B cell (primary cell): ENCODE data around the gene PLA2G1B. TPM values are rescaled to one million over a fixed set of nuclear protein-coding genes. Genes with fewer than 3 reads are reported as not detected.

Experiments
- ATAC-seq: fragments of 200-7000 bp; cut with Tn5 transposase; one replicate; pipeline ENCODE4 v1.10.0; 2021; ENCODE audit warnings: low read depth, mild to moderate bottlenecking, moderate number of reproducible peaks, moderate library complexity
- CTCF ChIA-PET: fragments of 350-600 bp; sonication (Branson Sonifier 250); formaldehyde crosslinking; loops from one replicate; lab custom pipeline; 2021; ENCODE audit warnings: antibody characterized with exemption, inconsistent platforms; lab: Charles Lee
- POLR2A ChIA-PET: fragments of 350-600 bp; sonication (Branson Sonifier 250); formaldehyde crosslinking; loops from one replicate; lab custom pipeline; 2021; ENCODE audit warnings: antibody characterized with exemption; lab: Charles Lee
- DNase-seq: peaks from one replicate; pipeline ENCODE4 v3.0.0; 2013
- H2AFZ ChIP-seq: 2 replicates; pipeline ENCODE4 v1.6.1; 2012; ENCODE audit warnings: mild to moderate bottlenecking, low read depth, low read length; ENCODE audit not compliant: insufficient read depth, poor library complexity, severe bottlenecking
- H3K27ac ChIP-seq, 2 donors: 1 replicate in 1 of 2; 2 replicates in 1 of 2; pipeline ENCODE4 v1.5.1; 2012 to 2013; ENCODE audit warnings: low read length in 2 of 2, mild to moderate bottlenecking in 2 of 2, moderate library complexity in 1 of 2
- H3K27me3 ChIP-seq, 4 experiments: fragments of 200-600 bp in 1 of 4; sonication (generic) in 1 of 4; replicated peaks in 1 of 4; 1 replicate in 2 of 4; 2 replicates in 2 of 4; pipeline versions ENCODE4 v1.6.1 to v1.7.0; 2013 to 2016; ENCODE audit warnings: low read length in 3 of 4, mild to moderate bottlenecking in 2 of 4, mixed read lengths in 1 of 4, moderate library complexity in 1 of 4; ENCODE audit not compliant: insufficient read depth in 4 of 4, control insufficient read depth in 3 of 4; ENCODE audit errors: control extremely low read depth in 1 of 4
- H3K36me3 ChIP-seq, 2 experiments: replicated peaks in 1 of 2; 1 replicate in 1 of 2; 2 replicates in 1 of 2; pipeline versions ENCODE4 v1.6.1 to v1.7.1; 2013; ENCODE audit warnings: low read length in 1 of 2; ENCODE audit not compliant: insufficient read depth in 2 of 2, control insufficient read depth in 1 of 2; ENCODE audit errors: control extremely low read depth in 1 of 2, extremely low read depth in 1 of 2
- H3K4me1 ChIP-seq, 2 donors: fragments of 200-600 bp in 1 of 2; sonication (generic) in 1 of 2; 1 replicate in 1 of 2; 2 replicates in 1 of 2; pipeline versions ENCODE4 v1.5.1 to v1.6.1; 2013 to 2017; ENCODE audit warnings: low read length in 2 of 2; ENCODE audit not compliant: control insufficient read depth in 2 of 2, insufficient read depth in 2 of 2
- H3K4me2 ChIP-seq: replicated peaks from 2 replicates; pipeline ENCODE3; 2012; ENCODE audit warnings: mild to moderate bottlenecking, low read depth, low read length; ENCODE audit not compliant: poor library complexity, severe bottlenecking
- H3K4me3 ChIP-seq, 5 experiments: fragments of 200-600 bp in 1 of 5; sonication (generic) in 1 of 5; 1 replicate in 3 of 5; 2 replicates in 2 of 5; pipeline versions ENCODE4 v1.5.1 to v1.7.0; 2011 to 2016; ENCODE audit warnings: low read length in 4 of 5, mild to moderate bottlenecking in 4 of 5, low read depth in 2 of 5, control low read depth in 1 of 5, moderate library complexity in 1 of 5; ENCODE audit not compliant: insufficient read depth in 1 of 5; ENCODE audit errors: control extremely low read depth in 1 of 5, extremely low read depth in 1 of 5
- H3K79me2 ChIP-seq: fragments of 200-600 bp; sonication (generic); one replicate; pipeline ENCODE4 v1.6.0; 2016; ENCODE audit warnings: low read length; ENCODE audit not compliant: control insufficient read depth, insufficient read depth
- H3K9ac ChIP-seq: fragments of 200-600 bp; sonication (generic); 2 replicates; pipeline ENCODE4 v1.6.1; 2017; ENCODE audit warnings: mild to moderate bottlenecking, low read length, moderate library complexity
- H3K9me3 ChIP-seq, 3 donors: one replicate each; pipeline versions ENCODE4 v1.6.1 to v1.7.1; 2013; ENCODE audit warnings: low read length in 2 of 3; ENCODE audit not compliant: control insufficient read depth in 2 of 3, insufficient read depth in 1 of 3; ENCODE audit errors: control extremely low read depth in 1 of 3
- H4K20me1 ChIP-seq: 2 replicates; pipeline ENCODE4 v1.6.0; 2012; ENCODE audit warnings: mild to moderate bottlenecking, low read length; ENCODE audit not compliant: insufficient read depth, control insufficient read depth, poor library complexity, severe bottlenecking
- H3K27ac Mint-ChIP-seq: one replicate; pipeline ENCODE4 v1.8.0; 2021; ENCODE audit warnings: mixed read lengths
- H3K27me3 Mint-ChIP-seq: one replicate; pipeline ENCODE4 v1.8.0; 2021; ENCODE audit warnings: mixed read lengths
- H3K4me1 Mint-ChIP-seq: one replicate; pipeline ENCODE4 v1.8.0; 2021; ENCODE audit warnings: mixed read lengths
- H3K4me3 Mint-ChIP-seq: one replicate; pipeline ENCODE4 v1.8.0; 2021; ENCODE audit warnings: mixed read lengths
- H3K9me3 Mint-ChIP-seq: one replicate; pipeline ENCODE4 v1.8.0; 2022; ENCODE audit warnings: mixed read lengths; ENCODE audit not compliant: insufficient read depth
- EZH2 ChIP-seq: IDR thresholded peaks from 2 replicates; pipeline ENCODE4 v1.6.1; 2012; ENCODE audit warnings: borderline replicate concordance, low read depth, mild to moderate bottlenecking, moderate library complexity, low read length; ENCODE audit not compliant: insufficient read depth, poor library complexity, severe bottlenecking
- WGBS: methylation state at CpG from one replicate; pipeline ENCODE4 v1.1.5; 2013; ENCODE audit warnings: missing lambda C conversion rate; ENCODE audit not compliant: insufficient coverage; 5-methylcytosine and 5-hydroxymethylcytosine counted together
- intact Hi-C: fragments of 100-400 bp; cut with micrococcal nuclease; formaldehyde crosslinking; loops from one replicate; pipeline ENCODE4 v1.10.0; 2022
- polyA plus RNA-seq: library from polyadenylated mRNA; depleted of rRNA; stranded (reverse); fragments of >200 nt; gene quantifications from 2 replicates; pipeline ENCODE4 v1.2.3, GENCODE V29; 2012
- total RNA-seq, 2 donors: library from RNA; stranded (reverse); fragments of 120-200 nt in 1 of 2; gene quantifications; 1 replicate in 1 of 2; 2 replicates in 1 of 2; pipeline versions ENCODE4 v1.2.3 to v1.2.4, GENCODE V29; 2013 to 2022
- TF ChIP-seq, protein P1 (sequence below): fragments of 200-600 bp; IDR thresholded peaks from one replicate; pipeline ENCODE4 v1.8.0; 2022; ENCODE audit warnings: antibody characterized with exemption, mild to moderate bottlenecking

PLA2G1B gene
- total and polyA plus RNA-seq, 2 donors (not counting 1 experiment from before 2014, with no cell fraction given) = not detected

GRCh38 chr12:120328228-120328627 lies 649 bp upstream of the PLA2G1B start:
- WGBS = 76% methylated on average over 4 of the region's 4 CpGs
- H3K9ac ChIP-seq = no peak overlapping the region
- ChIA-PET POLR2A (interaction anchor here (0.7 kb wide), 1 partner anchor 373 kb away, joined by 3 read pairs; no protein-coding TSS in a partner anchor), CTCF (no interaction called here)
- no peak overlapping the region for H2AFZ ChIP-seq
- peaks cover 0 to 9% of the 10 kb centered on the region in 2 donors for H3K4me1 ChIP-seq
- no peaks in the 10 kb centered on the region for H4K20me1 ChIP-seq
- H3K4me3 Mint-ChIP-seq = no peak overlapping the region
- no peak overlapping the region for H3K27ac Mint-ChIP-seq
- H3K4me3 ChIP-seq = no peak overlapping the region
- no peak overlapping the region for H3K27ac ChIP-seq
- intact Hi-C loops = loop anchor here (5.0 kb wide), 1 partner anchor 319 kb away; no protein-coding TSS in a partner anchor
- no peak for DNase-seq
- TF ChIP-seq EZH2 = no peak
- TF ChIP-seq, protein P1, sequence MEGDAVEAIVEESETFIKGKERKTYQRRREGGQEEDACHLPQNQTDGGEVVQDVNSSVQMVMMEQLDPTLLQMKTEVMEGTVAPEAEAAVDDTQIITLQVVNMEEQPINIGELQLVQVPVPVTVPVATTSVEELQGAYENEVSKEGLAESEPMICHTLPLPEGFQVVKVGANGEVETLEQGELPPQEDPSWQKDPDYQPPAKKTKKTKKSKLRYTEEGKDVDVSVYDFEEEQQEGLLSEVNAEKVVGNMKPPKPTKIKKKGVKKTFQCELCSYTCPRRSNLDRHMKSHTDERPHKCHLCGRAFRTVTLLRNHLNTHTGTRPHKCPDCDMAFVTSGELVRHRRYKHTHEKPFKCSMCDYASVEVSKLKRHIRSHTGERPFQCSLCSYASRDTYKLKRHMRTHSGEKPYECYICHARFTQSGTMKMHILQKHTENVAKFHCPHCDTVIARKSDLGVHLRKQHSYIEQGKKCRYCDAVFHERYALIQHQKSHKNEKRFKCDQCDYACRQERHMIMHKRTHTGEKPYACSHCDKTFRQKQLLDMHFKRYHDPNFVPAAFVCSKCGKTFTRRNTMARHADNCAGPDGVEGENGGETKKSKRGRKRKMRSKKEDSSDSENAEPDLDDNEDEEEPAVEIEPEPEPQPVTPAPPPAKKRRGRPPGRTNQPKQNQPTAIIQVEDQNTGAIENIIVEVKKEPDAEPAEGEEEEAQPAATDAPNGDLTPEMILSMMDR = no peak
- H3K27me3 Mint-ChIP-seq = peaks cover 19% of the 10 kb centered on the region
- no peaks in the 10 kb centered on the region for H3K9me3 ChIP-seq
- H3K79me2 ChIP-seq = no peaks in the 10 kb centered on the region
- peaks cover 7% of the 10 kb centered on the region for H3K4me1 Mint-ChIP-seq
- H3K27me3 ChIP-seq = peaks cover 0 to 10% (median 2%) of the 10 kb centered on the region in 4 experiments
- H3K9me3 Mint-ChIP-seq = no peaks in the 10 kb centered on the region
- no peaks in the 10 kb centered on the region for H3K36me3 ChIP-seq
- no peak overlapping the region for H3K4me2 ChIP-seq
- no peak for ATAC-seq

DNA sequence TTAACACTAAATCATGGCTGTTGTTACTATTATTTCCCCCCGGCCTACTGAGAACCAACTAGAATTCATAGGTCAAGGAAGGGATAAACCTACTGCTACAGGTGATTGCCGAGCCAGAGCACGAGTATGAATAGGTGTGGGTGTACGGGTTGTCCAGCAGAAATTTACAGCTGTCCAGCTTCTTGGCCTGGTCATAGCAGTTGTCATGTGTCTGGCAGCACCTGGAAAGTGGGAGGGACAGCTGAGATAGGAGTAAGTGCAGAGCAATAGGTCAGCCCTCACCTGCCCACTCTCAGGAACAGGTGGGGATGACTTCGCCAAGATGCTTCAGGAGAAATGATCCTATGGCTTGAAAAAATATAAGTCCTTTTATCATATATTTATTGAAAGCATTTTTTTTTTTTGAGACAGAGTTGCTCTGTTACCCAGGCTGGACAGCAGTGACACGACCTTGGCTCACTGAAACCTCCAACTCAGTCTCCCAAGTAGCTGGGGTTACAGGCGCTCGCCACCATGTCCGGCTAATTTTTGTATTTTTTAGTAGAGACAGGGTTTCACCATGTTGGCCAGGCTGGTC lies 2.6 kb downstream of the PLA2G1B start:
- Histone ChIP-seq H3K4me1 (peaks cover 0 to 9% of the 10 kb centered on the region in 2 donors), H4K20me1 (no peaks in the 10 kb centered on the region), H3K4me3 (no peak overlapping the region), H3K27me3 (peaks cover 0 to 6% (median 0%) of the 10 kb centered on the region in 4 experiments), H3K79me2 (no peaks in the 10 kb centered on the region), H3K9ac (no peak overlapping the region), H2AFZ (no peak overlapping the region), H3K9me3 (no peaks in the 10 kb centered on the region), H3K4me2 (no peak overlapping the region), H3K27ac (no peak overlapping the region), H3K36me3 (no peaks in the 10 kb centered on the region)
- TF ChIP-seq EZH2 = no peak
- TF ChIP-seq, protein P1 = no peak
- ChIA-PET POLR2A (no interaction called here), CTCF (interaction anchor here (1.0 to 1.8 kb wide), 4 partner anchors 11 to 647 kb away, joined by 3 to 7 read pairs (median 4); partner anchors contain the start of gene SIRT4)
- WGBS = 90% methylated on average over 3 of the region's 9 CpGs
- intact Hi-C loops = loop anchor here (1.0 to 5.0 kb wide), 3 partner anchors 97 to 322 kb away; no protein-coding TSS in a partner anchor
- H3K4me3 Mint-ChIP-seq = no peak overlapping the region
- ATAC-seq (no peak), DNase-seq (no peak)
- H3K27me3 Mint-ChIP-seq = peaks cover 13% of the 10 kb centered on the region
- peaks cover 7% of the 10 kb centered on the region for H3K4me1 Mint-ChIP-seq
- no peaks in the 10 kb centered on the region for H3K9me3 Mint-ChIP-seq
- no peak overlapping the region for H3K27ac Mint-ChIP-seq
